ENCODE results near the gene MSANTD1. TPM values are rescaled to one million over a fixed set of nuclear protein-coding genes. Genes with fewer than 3 reads are reported as not detected.

The MSANTD1 gene
- total and polyA plus RNA-seq, 2 donors (not counting 3 experiments of a cell fraction or from before 2014, with no cell fraction given) = 0.14 to 1.2 TPM

DNA sequence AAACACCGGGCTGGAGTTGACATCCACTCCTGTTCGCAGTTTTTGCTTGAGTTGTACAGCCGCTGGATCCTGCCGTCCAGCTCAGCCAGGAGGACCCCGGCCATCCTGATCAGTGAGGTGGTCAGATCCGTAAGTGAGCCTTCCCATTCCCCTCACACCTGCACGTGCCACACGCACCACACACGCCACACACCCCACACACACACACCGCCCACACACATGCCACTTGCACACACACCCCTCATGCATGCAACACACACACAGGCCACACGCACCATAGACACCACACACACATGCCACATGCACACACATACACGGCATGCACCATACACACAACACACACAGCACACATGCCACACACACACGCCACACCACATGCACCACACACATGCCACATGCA is 20.1 kb upstream of the MSANTD1 start:
- no peak for DNase-seq (ENCODE audit: low read depth, low spot score)
- Histone ChIP-seq H3K9me1 (replicated peaks; ENCODE audit: control insufficient read depth, extremely low read depth, insufficient read depth, low read length) (no peaks in the 10 kb centered on the region), H3K79me2 (ENCODE audit: control insufficient read depth, insufficient read depth, low read length) (no peaks in the 10 kb centered on the region), H3K9ac (replicated peaks; ENCODE audit: extremely low read depth, insufficient read depth, low read length) (no peak overlapping the region), H4K20me1 (replicated peaks; ENCODE audit: control insufficient read depth, extremely low read depth, insufficient read depth, low read length) (no peaks in the 10 kb centered on the region), H3K27ac (ENCODE audit: insufficient read depth, low read depth, low read length) (no peak overlapping the region), H3K4me2 (ENCODE audit: insufficient read depth, low read length) (no peak overlapping the region), H3K36me3 (ENCODE audit: control insufficient read depth in 2 of 2, extremely low read depth in 1 of 2, insufficient read depth in 2 of 2, low read length in 2 of 2) (peaks cover 2 to 61% of the 10 kb centered on the region in 2 experiments), H2AFZ (ENCODE audit: low read depth, low read length) (no peak overlapping the region), H3K4me1 (ENCODE audit: control insufficient read depth, extremely low read depth, insufficient read depth, low read length) (no peaks in the 10 kb centered on the region), H3K27me3 (ENCODE audit: control insufficient read depth in 2 of 2, insufficient read depth in 2 of 2, low read length in 2 of 2) (no peaks in the 10 kb centered on the region), H3K4me3 (replicated peaks in 1 of 3; ENCODE audit: insufficient read depth in 1 of 3, low read depth in 1 of 3, low read length in 3 of 3) (no peak overlapping the region), H3K9me3 (replicated peaks; ENCODE audit: control insufficient read depth, insufficient read depth, low read length) (no peaks in the 10 kb centered on the region)
- dilution Hi-C loops (cut with MboI; ENCODE audit: extremely low pct_ligation_motif_present, low sequenced_read_pairs) (no loop called here), intact Hi-C loops (cut with micrococcal nuclease) (no loop called here)
- no peak for FAIRE-seq
- ChIA-PET POLR2A (no interaction called here), CTCF (no interaction called here)
- BruUV-seq (replicated peaks) = no TSS peak
- TF ChIP-seq JUN (IDR thresholded peaks at IDR 0.05; ENCODE audit: borderline replicate concordance, insufficient read depth, insufficient read length, low read depth) = no peak
- TF ChIP-seq, protein P1, sequence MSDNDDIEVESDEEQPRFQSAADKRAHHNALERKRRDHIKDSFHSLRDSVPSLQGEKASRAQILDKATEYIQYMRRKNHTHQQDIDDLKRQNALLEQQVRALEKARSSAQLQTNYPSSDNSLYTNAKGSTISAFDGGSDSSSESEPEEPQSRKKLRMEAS (IDR thresholded peaks at IDR 0.05; ENCODE audit: insufficient read depth, insufficient read length) = no peak
- no peak for TF ChIP-seq POLR2A (IDR thresholded peaks at IDR 0.05; ENCODE audit: low read depth, low read length)
- no peak for TF ChIP-seq FOS (IDR thresholded peaks at IDR 0.05; ENCODE audit: borderline replicate concordance, insufficient read depth, low read length)

DNA sequence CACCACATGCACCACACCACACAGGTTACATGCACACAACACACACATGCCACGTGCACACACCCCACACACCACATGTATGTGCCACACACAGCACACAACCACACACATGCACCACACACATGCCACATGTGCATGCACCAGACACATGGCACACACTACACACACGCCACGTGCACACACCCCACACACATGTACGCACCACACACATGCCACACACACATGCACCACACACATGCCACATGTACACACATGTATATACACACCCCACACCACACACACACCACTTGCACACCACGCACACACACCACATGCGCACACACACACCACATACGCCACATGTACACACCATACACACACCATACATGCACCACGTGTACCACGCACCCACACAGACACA is 19.6 kb upstream of the MSANTD1 start:
- CTCF ChIA-PET = no interaction called here
- dilution Hi-C loops (cut with MboI; ENCODE audit: extremely low pct_ligation_motif_present, low sequenced_read_pairs) = no loop called here

More for the DNA sequence above, 19.6 kb upstream of the MSANTD1 start:
- Histone ChIP-seq H3K9me3 (replicated peaks; ENCODE audit: control insufficient read depth, insufficient read depth, low read length) (no peaks in the 10 kb centered on the region), H3K4me1 (ENCODE audit: control insufficient read depth, extremely low read depth, insufficient read depth, low read length) (no peaks in the 10 kb centered on the region), H2AFZ (ENCODE audit: low read depth, low read length) (no peak overlapping the region), H3K36me3 (ENCODE audit: control insufficient read depth in 2 of 2, extremely low read depth in 1 of 2, insufficient read depth in 2 of 2, low read length in 2 of 2) (peaks cover 0 to 60% of the 10 kb centered on the region in 2 experiments), H3K9me1 (replicated peaks; ENCODE audit: control insufficient read depth, extremely low read depth, insufficient read depth, low read length) (no peaks in the 10 kb centered on the region), H3K9ac (replicated peaks; ENCODE audit: extremely low read depth, insufficient read depth, low read length) (no peak overlapping the region), H3K27ac (ENCODE audit: insufficient read depth, low read depth, low read length) (no peak overlapping the region), H4K20me1 (replicated peaks; ENCODE audit: control insufficient read depth, extremely low read depth, insufficient read depth, low read length) (no peaks in the 10 kb centered on the region), H3K4me3 (replicated peaks in 1 of 3; ENCODE audit: insufficient read depth in 1 of 3, low read depth in 1 of 3, low read length in 3 of 3) (no peak overlapping the region), H3K27me3 (ENCODE audit: control insufficient read depth in 2 of 2, insufficient read depth in 2 of 2, low read length in 2 of 2) (no peaks in the 10 kb centered on the region), H3K79me2 (ENCODE audit: control insufficient read depth, insufficient read depth, low read length) (no peaks in the 10 kb centered on the region), H3K4me2 (ENCODE audit: insufficient read depth, low read length) (no peak overlapping the region)
- FAIRE-seq = no peak
- BruUV-seq (replicated peaks) = no TSS peak
- POLR2A ChIA-PET = no interaction called here
- no peak for DNase-seq (ENCODE audit: low read depth, low spot score)
- intact Hi-C loops (cut with micrococcal nuclease) = no loop called here
- TF ChIP-seq, protein P1 (IDR thresholded peaks at IDR 0.05; ENCODE audit: insufficient read depth, insufficient read length) = no peak
- TF ChIP-seq, protein P2, sequence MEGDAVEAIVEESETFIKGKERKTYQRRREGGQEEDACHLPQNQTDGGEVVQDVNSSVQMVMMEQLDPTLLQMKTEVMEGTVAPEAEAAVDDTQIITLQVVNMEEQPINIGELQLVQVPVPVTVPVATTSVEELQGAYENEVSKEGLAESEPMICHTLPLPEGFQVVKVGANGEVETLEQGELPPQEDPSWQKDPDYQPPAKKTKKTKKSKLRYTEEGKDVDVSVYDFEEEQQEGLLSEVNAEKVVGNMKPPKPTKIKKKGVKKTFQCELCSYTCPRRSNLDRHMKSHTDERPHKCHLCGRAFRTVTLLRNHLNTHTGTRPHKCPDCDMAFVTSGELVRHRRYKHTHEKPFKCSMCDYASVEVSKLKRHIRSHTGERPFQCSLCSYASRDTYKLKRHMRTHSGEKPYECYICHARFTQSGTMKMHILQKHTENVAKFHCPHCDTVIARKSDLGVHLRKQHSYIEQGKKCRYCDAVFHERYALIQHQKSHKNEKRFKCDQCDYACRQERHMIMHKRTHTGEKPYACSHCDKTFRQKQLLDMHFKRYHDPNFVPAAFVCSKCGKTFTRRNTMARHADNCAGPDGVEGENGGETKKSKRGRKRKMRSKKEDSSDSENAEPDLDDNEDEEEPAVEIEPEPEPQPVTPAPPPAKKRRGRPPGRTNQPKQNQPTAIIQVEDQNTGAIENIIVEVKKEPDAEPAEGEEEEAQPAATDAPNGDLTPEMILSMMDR (IDR thresholded peaks at IDR 0.05; ENCODE audit: extremely low read depth in 1 of 2, insufficient read depth in 1 of 2, low read depth in 1 of 2, low read length in 2 of 2) = no peak
- TF ChIP-seq GATA2 (IDR thresholded peaks at IDR 0.05; ENCODE audit: insufficient read depth, insufficient read length, low read depth, low read length) = no peak
- no peak for TF ChIP-seq MYC (IDR thresholded peaks at IDR 0.05; ENCODE audit: low read depth, low read length)
- TF ChIP-seq EZH2 (IDR thresholded peaks at IDR 0.05; ENCODE audit: borderline replicate concordance, low read depth, low read length, severe bottlenecking) = no peak
